HG03460 (cell line): ENCODE measurements around the gene HOXC12.

ENCODE experiments used
- ATAC-seq: cut with Tn5 transposase; IDR thresholded peaks from one replicate; pipeline ENCODE4 v1.9.1; 2021; ENCODE audit not compliant: unreplicated experiment

Gene HOXC12

DNA sequence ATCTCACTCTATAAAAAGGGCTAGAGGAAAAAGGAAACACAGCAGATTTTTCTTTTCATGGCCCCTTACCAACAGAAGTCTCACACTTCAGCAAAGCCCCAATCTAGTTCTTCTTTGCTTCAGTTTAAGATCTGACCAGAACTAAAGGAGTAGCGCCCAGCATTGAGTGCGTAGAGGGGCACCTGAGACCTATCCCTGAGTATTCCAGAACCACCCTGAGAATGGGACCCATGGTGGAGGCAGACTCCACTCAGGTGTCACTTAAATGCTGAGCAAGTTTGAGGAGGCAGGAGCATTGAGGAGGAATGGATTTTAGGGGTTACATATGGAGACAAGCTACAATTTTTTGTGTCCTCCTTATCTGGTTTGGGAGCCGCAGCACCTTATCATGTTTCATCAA, 16.4 kb downstream of the HOXC12 start:
- ATAC-seq, result no peak

DNA sequence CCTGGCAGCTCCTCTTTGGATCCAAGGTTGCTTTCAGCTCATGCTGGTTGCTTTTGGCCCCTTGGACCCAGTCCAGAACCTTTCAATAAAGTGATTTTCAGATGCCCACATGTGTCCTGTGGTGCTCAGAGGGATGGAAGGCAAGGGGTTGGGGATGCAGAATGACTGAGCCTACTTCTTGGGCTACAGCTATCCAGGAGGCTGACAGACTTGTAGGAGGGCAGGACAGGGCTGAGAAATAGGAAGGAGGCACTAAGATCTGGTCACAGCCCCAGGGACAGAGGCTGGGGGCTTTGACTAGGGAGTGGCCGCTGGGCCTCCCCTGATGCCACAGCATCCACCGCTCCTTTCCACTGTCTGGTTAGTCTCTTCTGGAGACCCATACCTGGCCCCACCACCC, 17.0 kb downstream of the HOXC12 start:
- ATAC-seq, result no peak

DNA sequence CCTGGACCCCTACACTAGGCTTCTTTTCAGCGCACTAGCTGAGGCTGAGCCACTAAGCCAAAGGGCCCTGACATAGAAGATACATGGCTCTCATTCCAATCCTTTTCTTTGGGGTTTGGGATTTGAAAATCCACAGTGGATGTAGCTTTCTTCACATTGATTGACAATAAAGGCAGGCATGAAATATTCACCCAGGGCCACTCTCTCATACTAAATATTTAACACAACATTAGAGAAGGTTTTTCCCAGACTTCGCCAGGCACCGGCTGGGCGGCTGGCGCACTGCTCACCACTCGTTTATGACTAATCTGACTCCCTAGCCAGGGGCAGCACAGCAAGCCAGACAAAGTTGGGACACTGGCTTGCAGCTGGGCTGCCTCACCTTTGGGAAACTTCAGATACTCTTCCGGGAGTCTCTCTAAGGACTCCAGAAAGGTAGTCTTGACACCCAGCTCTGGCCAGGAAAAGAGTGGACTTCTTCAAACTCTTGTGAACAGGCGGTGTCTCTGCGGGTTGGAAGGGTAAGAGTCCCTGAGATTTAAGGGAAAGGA, 17.5 kb downstream of the HOXC12 start:
- no peak for ATAC-seq

DNA sequence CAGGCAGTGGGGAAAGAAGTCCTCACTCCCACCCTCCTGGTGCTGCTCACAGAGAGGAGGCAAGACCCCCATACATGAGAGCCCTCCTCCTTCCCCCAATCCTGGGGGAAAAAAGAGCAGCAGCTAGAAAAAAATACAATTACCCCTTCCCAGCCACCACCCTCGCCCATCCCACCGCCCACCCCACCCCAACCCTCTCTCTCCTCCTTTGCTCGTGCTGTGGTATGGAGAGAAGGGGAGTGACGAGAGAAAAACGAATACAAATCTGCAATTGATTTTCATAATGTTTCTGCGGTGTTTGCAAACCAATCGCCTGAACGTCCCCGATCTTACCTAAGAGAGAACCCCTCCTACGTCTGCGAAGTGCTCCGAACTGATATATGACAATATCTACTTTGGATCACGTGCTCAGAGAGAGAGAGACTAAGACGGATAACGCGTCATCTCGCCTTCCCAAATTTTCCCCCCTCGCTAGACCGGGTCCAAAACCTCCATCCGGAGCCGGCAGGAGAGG, 18.1 kb downstream of the HOXC12 start, which contains the start of gene HOXC11:
HOXC11 (plus strand) TSS at position 405 of the 514 bp plus-strand sequence. CDS start 116 bp downstream, outside the sequence.
- no peak for ATAC-seq

DNA sequence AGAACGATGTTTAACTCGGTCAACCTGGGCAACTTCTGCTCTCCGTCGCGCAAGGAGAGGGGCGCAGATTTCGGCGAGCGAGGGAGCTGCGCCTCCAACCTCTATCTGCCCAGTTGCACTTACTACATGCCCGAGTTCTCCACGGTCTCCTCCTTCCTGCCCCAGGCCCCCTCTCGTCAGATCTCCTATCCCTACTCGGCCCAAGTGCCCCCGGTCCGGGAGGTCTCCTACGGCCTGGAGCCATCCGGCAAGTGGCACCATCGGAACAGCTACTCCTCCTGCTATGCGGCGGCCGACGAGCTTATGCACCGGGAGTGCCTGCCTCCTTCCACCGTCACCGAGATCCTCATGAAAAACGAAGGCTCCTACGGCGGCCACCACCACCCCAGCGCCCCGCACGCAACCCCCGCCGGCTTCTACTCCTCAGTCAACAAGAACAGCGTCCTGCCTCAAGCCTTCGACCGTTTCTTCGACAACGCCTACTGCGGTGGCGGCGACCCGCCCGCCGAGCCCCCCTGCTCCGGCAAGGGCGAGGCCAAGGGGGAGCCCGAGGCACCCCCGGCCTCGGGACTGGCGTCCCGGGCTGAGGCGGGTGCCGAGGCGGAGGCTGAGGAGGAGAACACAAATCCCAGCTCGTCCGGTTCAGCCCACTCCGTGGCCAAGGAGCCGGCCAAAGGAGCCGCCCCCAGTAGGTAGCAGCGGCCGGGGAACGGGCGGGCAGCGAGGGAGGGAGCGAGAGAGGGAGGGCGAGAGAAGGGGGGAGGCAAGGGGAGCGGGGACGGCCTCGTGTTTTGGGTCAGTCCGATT, 18.7 kb downstream of the HOXC12 start:
- ATAC-seq, result no peak

DNA sequence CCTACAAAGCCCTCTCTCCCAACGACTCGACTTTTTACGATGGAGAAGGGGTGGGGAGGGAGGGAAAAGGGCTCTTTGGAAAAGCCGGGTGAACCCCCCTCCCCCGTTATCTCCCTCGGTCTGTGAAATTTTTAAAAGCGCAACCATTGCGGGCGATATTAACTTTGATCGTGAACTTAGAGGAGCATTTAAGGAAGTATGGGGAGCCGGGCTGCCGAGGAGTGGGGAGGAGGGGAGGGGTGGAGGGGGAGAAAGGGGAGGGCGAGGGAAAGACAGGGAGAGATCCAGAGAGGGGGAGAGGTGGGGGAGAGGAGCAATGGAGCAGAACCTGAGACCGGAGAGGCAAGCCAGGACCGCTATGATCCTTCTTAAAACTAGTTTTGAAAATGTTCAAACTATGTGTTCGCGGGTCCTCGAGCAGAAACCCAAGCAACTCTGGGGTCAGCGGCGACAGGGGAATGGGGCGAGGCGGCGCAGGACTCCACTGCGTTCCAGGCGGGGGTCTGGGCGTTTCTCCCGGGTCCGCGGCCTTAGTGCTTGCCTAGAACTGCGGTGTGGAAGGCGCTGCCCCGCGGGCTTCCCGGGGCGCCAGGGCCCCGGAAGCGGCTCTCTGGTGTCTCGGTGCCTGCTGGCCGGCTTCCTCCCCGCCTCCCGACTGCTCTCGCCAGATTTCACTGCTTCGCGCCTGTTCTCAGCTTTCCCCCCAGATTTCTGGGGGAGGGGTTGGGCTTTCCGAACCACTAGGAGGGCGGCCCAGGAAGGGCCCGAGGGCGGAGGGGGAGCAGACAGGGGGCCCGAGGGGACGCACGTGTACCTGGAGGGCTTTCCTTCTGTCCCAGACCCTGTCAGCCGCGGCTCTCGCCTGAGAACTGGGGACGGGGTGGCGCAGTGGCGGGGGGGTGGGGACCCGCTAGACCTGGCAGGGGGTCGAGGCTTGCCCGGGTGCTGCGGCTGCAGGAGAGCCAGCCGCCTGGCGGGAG, 19.7 kb downstream of the HOXC12 start, which contains the start of gene HOTAIR:
HOTAIR (minus strand) TSS at position 871 of the 980 bp plus-strand sequence.
- no peak for ATAC-seq

DNA sequence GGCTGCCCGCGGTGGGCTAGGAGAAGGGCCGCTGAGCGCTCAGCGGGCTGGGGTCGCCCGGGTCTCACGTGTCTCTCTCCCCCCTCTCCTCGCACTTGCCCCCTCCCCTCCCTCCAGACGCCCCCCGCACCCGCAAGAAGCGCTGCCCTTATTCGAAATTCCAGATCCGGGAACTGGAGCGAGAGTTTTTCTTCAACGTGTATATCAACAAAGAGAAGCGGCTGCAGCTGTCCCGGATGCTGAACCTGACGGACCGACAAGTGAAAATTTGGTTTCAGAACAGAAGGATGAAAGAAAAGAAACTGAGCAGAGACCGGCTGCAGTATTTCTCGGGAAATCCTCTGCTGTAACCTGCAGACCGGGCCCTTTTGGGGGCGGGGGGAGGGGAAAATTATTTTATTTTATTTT, 20.4 kb downstream of the HOXC12 start:
- ATAC-seq, result no peak

DNA sequence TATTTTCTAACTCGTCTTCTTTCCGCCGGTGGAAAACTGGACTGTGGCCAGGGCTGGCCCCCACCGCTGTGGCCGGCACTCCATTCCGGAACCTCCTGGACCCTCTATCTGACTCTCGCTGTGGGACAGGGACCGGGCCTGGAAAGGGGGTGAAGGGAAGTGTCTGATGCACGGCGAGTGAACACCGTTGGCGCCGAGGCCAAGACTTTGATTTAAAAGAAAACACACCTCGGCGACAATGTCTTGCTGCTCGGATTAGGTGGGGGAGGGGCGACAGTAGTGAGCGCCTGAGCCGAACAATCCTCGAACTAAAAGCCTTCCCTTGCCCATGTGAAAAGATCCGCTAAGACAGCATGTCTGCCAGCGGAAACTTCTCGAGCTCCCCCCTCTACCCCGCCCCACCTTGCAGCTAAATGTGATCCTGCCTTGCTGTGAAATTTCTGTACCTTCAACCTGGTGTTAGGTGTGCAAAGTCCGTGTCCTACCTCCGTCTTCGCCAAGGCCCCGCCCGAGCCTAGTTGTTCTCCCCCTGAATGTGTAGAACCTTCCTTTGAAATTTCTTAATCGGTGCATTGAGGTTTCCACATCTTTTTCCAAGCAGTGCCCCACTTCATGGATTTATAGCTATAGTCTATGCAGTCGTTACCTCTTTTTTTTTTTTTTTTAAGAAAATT, 20.9 kb downstream of the HOXC12 start:
- ATAC-seq, result no peak

DNA sequence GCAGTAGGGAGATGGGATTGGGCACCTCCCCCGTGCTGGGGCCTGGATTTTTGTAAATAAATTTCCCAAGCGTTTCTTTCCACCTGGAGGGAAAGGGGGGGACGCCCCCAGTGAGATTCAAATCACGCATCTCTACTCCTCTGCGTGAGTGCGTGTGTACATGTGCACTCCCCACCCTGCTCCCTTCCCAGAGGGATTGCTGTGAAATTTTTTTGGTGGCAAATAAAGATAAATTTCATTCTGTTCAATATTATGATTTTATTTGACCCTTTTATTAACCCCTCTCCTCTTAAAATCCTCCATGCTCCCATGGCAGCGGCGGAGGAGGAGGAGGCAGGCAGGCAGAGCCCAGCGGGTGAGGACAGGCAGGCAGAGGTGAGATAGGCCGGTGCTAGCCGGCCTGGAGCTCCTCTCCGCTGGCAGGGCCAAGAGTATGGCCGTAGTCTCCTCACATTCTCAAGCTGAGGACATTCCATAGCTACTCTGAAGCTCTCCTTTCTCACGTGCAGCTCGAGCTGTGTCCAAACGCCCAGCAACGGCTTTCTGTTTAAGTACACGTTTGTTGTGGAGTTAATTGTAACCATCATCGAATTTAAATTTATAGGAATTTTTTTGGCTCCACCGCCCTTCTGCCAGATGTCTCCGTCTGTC, 21.6 kb downstream of the HOXC12 start:
- no peak for ATAC-seq

DNA sequence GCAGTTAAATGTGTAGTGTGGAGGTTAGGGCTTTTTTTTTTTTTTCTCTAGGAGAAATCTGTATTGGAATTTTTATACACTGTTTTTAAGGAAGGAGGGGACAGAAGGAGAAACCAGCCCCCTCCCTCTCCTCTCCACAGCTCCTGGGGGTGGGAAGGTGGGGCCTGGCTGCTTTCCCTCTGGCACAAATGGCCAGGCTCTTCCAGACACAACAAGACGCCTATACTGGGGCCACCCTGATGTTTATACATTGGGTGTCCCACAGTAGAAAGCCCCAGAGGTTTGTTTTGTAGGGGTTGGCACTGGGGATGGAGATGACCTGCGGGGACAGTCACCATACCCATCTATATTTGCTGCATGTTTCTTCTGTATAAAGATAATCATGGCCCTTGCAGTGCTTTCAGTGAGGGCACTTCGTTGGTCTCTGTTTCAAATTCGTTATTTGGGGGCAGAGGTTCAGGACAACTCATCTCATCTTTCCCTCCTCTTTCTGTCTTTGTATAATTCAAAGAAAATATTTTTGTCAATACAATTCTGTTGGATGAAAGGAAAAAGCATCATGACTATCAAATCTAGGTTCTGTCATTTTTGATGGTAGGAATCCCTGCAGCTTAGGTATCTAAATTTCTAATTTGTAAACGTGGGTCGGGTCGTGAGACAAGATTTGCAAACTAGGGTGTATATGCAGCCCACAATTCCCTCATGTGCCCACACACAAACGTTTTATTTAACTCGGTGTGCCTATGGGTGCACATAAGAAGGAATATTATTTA, 22.3 kb downstream of the HOXC12 start:
- ATAC-seq, result no peak

DNA sequence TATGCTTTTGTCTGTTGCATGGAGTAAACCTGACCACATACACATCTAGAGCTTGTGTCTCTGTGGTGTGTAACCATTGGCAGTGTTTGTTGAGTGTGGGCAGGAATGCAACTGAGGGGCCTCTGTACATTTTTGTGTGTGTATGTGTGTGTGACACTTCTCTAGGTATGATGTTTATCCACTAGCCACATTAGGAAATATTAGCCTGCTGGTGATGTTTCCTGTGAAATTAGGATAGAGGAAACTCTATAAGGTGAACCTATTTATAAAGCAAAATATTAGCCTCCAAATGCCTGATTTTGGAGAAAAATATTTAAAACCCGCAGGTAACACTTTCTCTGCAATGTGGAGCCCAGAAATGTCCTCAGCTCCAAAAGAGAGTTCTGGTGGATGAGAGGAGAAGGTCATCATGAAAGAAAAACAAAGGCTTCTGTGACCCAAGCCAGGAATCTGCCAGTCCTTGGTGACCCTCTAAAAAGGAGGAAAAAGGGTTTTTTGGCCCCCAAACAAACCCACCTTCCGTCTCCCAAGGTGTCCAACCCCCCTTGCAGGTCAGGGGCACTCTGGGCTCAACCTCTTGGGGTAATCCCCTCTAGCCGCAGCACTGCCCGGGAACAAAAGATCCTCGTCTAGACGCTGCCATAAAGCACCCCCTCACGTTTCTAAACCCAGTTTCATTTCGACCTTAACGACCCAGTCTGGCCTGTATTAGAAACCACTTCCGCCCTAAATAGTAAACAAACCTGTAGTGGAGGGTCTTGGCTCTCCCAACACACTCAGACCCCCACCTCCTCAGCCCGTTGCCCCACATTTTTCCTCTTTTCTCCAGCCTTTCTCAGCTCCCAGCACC, 23.1 kb downstream of the HOXC12 start:
- no peak for ATAC-seq

DNA sequence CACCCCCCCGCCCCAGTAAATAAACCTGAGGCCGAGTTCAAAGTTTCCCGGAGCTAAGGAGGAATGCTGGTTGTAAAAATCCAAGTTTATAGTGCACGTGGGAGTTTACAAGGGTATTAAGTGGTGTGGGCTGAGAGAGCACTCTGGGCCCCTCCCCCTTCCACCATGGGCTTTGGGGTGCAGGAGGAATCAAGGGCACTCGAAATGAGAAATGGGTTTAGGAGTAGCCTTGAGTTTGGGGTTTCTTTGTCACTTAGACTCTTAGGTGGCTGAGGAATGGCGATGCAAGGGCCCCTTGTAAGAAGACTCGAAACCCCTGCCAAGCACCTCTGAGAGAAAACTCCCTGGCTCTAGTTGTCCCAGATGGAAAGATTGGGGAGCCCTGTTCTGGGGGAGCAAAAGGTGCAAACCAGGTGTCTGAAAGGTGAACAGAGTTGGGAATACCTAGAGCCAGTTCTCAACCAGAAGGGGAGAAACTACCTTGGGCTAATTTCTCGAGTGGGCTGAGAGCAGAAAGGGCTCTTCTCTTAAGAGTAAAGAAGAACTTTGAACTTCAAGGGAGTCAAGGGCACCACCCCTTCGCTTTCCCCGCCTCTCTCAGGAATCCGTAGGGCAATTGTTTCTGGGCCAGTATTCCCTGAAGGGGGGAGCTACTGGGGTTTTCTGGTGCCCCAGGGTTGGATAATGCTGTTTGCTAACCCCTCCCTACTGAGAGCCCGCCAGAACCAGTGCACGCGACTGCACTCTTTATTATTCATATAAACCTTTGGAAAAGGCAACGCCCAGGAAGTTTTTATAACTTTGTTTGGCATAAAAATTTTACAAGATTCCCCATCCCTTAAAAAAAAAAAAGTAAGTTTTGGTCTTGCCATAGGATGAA, 24.0 kb downstream of the HOXC12 start:
- ATAC-seq, result no peak

DNA sequence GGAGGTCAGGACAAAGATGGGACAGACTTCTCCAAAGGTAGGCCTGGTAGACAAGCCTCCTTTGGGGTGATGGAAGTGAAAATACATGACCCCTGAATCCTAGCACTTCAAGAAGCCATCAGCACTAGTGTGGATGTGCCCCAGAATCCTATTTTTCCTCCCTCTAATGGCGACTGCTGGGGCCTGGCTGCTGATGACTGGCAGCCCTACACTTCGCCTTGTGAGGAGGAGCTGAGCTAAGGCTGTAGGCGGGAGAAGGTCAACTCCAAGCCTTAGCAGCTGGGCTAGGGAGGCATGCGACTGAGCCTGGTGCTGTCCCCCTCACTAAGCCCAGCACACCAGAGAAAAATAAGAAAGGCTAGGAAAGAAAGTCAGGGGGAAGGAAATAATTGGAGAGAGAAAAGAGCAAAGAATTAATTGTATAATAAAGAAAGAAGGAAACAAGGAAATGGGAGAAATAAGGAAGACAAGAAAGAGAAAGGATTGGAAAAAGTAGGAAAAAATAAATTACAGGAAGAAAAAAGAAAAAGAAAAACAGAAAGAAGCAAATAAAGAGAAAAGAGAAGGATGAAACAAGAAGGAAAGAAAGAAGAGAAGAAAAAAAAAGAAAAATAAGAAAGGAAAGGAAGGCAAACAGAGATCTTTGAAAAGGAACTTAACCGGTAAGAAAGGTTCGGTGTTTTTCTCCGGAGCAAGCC, 25.6 kb downstream of the HOXC12 start:
- no peak for ATAC-seq

DNA sequence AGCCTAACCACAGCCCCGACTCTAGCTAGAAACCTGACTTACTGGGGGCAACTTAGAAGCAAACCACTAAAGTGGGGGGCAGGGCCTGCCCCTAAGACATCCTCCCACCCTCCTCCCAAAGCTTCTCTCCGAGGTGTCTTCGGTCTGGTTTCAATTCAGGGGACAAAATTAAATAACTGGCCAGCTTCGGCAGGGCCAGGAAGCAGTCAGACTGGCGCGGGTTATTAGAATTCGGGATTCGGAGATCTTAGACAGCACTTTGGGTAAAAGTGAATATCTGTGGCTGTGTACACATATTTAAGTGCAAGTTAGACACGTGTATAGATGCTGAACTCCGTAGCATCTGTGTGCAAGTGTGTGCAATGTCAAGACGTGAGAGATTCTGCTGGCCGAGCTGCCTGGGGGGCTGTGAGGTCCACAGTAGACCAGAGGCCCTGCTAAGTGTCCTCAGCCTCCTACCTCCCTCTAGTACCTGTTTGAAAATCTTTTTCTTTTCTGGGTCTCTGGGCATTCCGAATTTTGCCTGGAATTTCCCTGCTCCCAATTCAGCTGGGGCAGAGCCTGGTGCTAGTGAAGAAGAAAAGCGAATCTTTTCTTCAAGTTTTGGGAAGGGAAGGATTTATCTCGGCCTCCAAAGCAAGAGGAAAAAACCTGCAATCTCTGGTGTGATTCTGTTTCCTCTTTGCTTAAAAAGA, 26.2 kb downstream of the HOXC12 start:
- no peak for ATAC-seq

DNA sequence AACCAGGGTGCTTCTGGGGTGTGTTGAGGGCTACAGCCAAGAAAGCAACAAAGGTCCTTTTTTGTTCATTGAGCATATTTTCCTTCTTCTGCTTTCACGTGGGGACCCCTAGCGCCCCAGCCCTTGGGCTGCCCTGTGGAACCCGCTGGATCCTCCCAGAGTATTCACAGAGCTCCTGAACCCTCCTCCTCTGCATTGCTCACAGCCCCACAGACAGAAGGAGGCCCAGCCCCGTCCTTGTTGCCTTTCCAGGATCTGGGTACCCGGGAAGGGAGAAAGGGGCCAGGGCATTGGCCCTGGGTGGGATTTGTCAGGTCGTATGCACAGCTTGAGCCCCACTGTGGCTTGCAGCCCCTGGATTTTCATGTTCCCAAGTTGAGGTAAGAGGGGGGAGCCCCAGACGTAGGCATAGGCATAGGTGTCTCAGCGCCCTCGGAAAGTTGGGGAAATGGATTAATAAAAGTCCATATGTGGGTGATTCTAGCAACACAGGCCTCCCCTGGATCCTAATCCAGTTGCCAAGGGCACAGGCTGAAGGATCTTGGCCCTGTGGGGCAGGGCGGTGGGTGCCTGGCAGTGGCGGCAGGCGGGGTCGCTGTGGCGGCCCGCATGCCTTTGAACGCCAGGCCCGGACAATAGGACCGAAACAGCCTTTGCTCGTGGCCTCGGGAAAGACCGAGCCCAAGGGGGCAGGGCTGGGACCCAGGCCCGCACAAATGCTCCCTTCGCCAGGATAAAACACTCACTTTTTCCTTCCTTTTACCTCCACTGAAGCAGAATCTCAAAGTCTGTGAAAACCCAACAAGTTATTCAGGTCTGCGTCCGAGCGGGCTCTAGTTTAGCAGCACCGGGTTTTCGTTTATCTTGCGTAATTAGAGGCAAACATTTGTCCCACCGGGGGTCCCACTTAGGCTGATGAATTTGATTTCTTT, 27.2 kb downstream of the HOXC12 start:
- no peak for ATAC-seq
